Stimulated activated effector memory CD8-positive, alpha-beta T cell treated with anti-CD3 and anti-CD28 coated beads, Interleukin-12 subunit alpha, Interleukin-12 subunit beta, amount 100 ng/mL, for 72 hours (primary cell): ENCODE data around the gene PROK1.
"Not testable (repeated sequence)": the region's sequence is repeated elsewhere in the genome, so short reads cannot be mapped to it uniquely, and the experiment has no call there.

ENCODE experiments used
- ATAC-seq: fragments of 150-1000 bp; cut with Tn5 transposase; 2 replicates; pipeline ENCODE4 v1.10.0; 2021
- DNase-seq, 2 donors: peaks; one replicate each; pipeline ENCODE4 v3.0.0; 2021 to 2022; ENCODE audit warnings: low spot score in 2 of 2
- H3K27ac Mint-ChIP-seq: one replicate; pipeline ENCODE4 v1.8.0; 2022; ENCODE audit warnings: mild to moderate bottlenecking, mixed read lengths
- H3K36me3 Mint-ChIP-seq: one replicate; pipeline ENCODE4 v1.8.0; 2022; ENCODE audit warnings: mild to moderate bottlenecking, mixed read lengths
- H3K4me1 Mint-ChIP-seq: one replicate; pipeline ENCODE4 v1.8.0; 2022; ENCODE audit warnings: mixed read lengths
- H3K4me3 Mint-ChIP-seq: one replicate; pipeline ENCODE4 v1.8.0; 2022; ENCODE audit warnings: mild to moderate bottlenecking, mixed read lengths
- H3K9me3 Mint-ChIP-seq: one replicate; pipeline ENCODE4 v1.8.0; 2022; ENCODE audit warnings: mixed read lengths

The PROK1 gene

GRCh38 chr1:110450929-110451328 lies at the start of gene PROK1:
PROK1 (plus strand) TSS chr1:110451149; CDS start chr1:110451217, 68 bp downstream.
- no peaks in the 10 kb centered on the region for H3K9me3 Mint-ChIP-seq
- no peaks in the 10 kb centered on the region for H3K4me1 Mint-ChIP-seq
- no peaks in the 10 kb centered on the region for H3K36me3 Mint-ChIP-seq
- H3K27ac Mint-ChIP-seq = no peak within 1 kb of the TSS
- DNase-seq (no peak), ATAC-seq (no peak)
- no peak within 1 kb of the TSS for H3K4me3 Mint-ChIP-seq

DNA sequence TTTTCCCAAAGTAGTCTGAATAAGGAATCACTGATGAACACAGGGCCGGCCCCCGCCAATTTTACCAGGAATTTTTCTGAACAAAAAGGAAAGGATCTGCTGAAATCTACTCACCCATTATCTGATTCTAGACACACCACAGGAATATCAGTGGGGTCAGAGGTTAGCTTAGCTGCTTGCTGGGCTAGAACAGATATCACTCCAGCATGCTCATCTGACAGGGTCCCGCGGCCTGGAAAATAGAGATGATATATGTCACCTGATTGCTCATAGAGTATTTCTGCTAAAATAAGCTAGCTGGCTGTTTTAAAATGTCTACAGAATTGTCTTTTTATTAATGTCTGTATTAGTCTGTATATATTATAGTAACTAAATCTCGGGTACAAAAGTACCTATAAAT lies 47.1 kb upstream of the PROK1 start:
- no peaks in the 10 kb centered on the region for H3K9me3 Mint-ChIP-seq
- H3K4me3 Mint-ChIP-seq = no peak overlapping the region
- ATAC-seq = no peak
- peaks cover 76% of the 10 kb centered on the region for H3K36me3 Mint-ChIP-seq
- no peak for DNase-seq
- H3K4me1 Mint-ChIP-seq = peaks cover 16% of the 10 kb centered on the region
- H3K27ac Mint-ChIP-seq = no peak overlapping the region

- no peak overlapping the region for H3K4me3 Mint-ChIP-seq
- ATAC-seq (no peak), DNase-seq (no peak)
Observed at GRCh38 chr1:110404401-110404800, 46.5 kb upstream of the PROK1 start.

GRCh38 chr1:110406407-110406806 lies 44.5 kb upstream of the PROK1 start:
- H3K9me3 Mint-ChIP-seq, ATAC-seq, DNase-seq: not testable (repeated sequence)
- Mint-ChIP-seq H3K4me1 (peaks cover 16% of the 10 kb centered on the region), H3K4me3 (peak overlapping the region; percentile 100), H3K27ac (peak overlapping the region; percentile 99), H3K36me3 (peaks cover 50% of the 10 kb centered on the region)

More at GRCh38 chr1:110404401-110404800, 46.5 kb upstream of the PROK1 start:
- no peak overlapping the region for H3K27ac Mint-ChIP-seq
- peaks cover 70% of the 10 kb centered on the region for H3K36me3 Mint-ChIP-seq
- no peaks in the 10 kb centered on the region for H3K9me3 Mint-ChIP-seq
- peaks cover 16% of the 10 kb centered on the region for H3K4me1 Mint-ChIP-seq

GRCh38 chr1:110407260-110408210 lies 43.4 kb upstream of the PROK1 start, which contains the start of gene LAMTOR5:
LAMTOR5 (minus strand) TSS chr1:110407694; CDS start chr1:110407620, 74 bp downstream.
- DNase-seq (peak; percentile 77 to 94), ATAC-seq (peak; percentile 98)
- Mint-ChIP-seq H3K36me3 (peaks cover 39% of the 10 kb centered on the region), H3K27ac (peak within 1 kb of the TSS; percentile 99), H3K9me3 (no peaks in the 10 kb centered on the region), H3K4me1 (peaks cover 19% of the 10 kb centered on the region), H3K4me3 (peak within 1 kb of the TSS; percentile 100)

DNA sequence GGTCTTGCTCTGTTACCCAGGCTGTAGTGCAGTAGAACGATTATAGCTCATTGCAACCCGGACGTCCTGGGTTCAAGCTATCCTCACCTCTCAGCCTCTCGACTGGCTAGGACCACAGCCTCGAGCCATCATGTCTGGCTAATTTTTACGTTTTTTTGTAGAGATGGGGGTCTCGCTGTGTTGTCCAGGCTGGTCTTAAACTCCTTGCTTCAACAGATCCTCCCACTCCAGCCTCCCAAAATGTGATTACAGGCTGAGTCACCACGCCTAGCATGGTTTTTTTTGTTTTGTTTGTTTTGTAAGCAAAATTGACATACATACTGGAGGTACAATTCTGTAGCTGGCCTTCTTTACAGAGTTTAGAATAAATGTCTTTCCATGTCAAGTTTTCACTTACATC lies 42.5 kb upstream of the PROK1 start:
- Mint-ChIP-seq H3K27ac (peak overlapping the region; percentile 99), H3K4me1 (peaks cover 22% of the 10 kb centered on the region), H3K9me3 (no peaks in the 10 kb centered on the region), H3K36me3 (peaks cover 29% of the 10 kb centered on the region), H3K4me3 (peak overlapping the region; percentile 100)
- ATAC-seq (no peak), DNase-seq (no peak)

DNA sequence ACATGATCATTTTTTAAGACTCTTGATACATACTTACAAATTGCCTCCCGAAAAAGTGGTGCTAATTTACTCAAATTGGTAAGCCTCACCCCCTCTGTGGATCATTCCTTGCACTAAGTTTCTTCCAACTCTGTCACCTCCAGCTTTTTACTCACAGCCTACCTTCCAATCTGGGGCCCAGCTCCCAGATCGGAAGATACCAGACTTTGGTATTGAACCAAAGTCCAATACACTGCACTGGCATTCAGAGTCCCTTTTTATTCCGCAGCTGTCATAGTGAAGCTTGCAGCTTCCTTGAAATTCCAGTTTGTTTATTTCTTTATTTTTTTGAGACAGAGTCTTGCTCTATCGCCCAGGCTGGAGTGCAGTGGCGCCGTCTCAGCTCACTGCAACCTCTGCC lies 41.6 kb upstream of the PROK1 start:
- Mint-ChIP-seq H3K9me3 (no peaks in the 10 kb centered on the region), H3K27ac (no peak overlapping the region), H3K4me1 (peaks cover 22% of the 10 kb centered on the region), H3K4me3 (peak overlapping the region; percentile 100), H3K36me3 (peaks cover 21% of the 10 kb centered on the region)
- ATAC-seq (no peak), DNase-seq (no peak)

GRCh38 chr1:110411173-110411735 lies 39.7 kb upstream of the PROK1 start:
- DNase-seq (no peak), ATAC-seq (no peak)
- Mint-ChIP-seq H3K9me3 (no peaks in the 10 kb centered on the region), H3K36me3 (peaks cover 8% of the 10 kb centered on the region), H3K4me3 (no peak overlapping the region), H3K4me1 (peaks cover 22% of the 10 kb centered on the region), H3K27ac (no peak overlapping the region)

GRCh38 chr1:110412576-110412975 lies 38.4 kb upstream of the PROK1 start:
- ATAC-seq (peak; percentile 76), DNase-seq (peak; percentile 36 to 74)
- Mint-ChIP-seq H3K27ac (peak overlapping the region; percentile 23), H3K4me1 (peaks cover 19% of the 10 kb centered on the region), H3K36me3 (peaks cover 3% of the 10 kb centered on the region), H3K4me3 (no peak overlapping the region), H3K9me3 (no peaks in the 10 kb centered on the region)

DNA sequence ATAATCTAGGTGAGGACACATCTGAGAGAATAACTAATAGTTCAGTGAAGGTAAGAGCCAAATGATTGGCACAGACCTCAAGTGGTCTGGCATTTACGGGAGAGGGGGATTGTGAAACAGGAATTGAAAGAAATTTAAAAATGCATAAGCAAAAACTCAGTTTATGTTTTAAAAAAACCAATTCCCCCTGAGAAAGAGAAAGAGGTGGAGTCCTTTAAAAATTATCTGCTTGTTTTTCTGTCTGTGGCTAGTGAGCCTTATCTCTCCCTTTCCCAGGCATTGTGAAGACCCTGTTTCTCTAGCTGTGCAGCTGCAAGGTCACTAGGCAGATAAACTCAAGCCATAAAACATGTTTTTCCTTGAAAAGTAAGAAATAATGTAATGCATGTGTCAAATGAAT lies 37.9 kb upstream of the PROK1 start:
- not testable (repeated sequence) for H3K9me3 Mint-ChIP-seq, ATAC-seq, DNase-seq, H3K4me3 Mint-ChIP-seq, H3K36me3 Mint-ChIP-seq
- Mint-ChIP-seq H3K27ac (peak overlapping the region; percentile 23), H3K4me1 (peaks cover 14% of the 10 kb centered on the region)

- ATAC-seq = no peak
- no peak for DNase-seq
- H3K36me3 Mint-ChIP-seq = no peaks in the 10 kb centered on the region
- no peak overlapping the region for H3K4me3 Mint-ChIP-seq
- no peaks in the 10 kb centered on the region for H3K9me3 Mint-ChIP-seq
- no peaks in the 10 kb centered on the region for H3K4me1 Mint-ChIP-seq
- H3K27ac Mint-ChIP-seq = no peak overlapping the region
Observed at GRCh38 chr1:110418729-110419128, 32.2 kb upstream of the PROK1 start.

DNA sequence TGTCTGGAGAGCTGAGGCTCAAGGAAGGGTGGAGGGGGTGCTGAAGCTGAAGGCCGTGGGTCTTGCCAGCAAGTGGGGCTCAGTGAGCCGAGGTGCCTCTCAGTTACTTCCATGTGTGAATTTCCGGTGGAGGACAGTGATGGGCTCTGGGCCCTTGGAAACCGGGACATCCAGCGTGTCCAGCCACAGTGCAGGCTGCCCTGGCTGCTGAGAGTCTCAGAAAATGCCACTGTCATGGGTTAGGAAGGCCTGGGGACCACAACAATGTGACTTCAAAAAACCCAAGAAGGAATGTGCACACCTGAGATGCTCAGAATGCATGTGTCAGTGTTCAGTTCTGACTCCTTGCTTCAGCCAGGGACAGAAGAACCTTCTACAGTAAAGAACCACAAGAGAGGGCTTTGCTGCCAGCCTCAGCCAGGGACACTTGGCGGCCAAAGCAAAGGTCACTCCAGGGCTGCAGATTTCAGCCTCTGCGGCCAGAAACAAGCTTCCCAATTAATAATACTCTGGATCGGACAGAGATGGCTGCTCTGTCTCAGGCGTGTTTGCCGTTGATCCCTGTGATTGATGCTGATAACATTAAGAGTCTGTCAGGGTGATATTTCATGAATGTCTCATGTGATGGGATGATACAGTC lies 30.8 kb upstream of the PROK1 start:
- DNase-seq = no peak
- no peak for ATAC-seq
- Mint-ChIP-seq H3K4me3 (no peak overlapping the region), H3K9me3 (no peaks in the 10 kb centered on the region), H3K4me1 (no peaks in the 10 kb centered on the region), H3K27ac (no peak overlapping the region), H3K36me3 (no peaks in the 10 kb centered on the region)

- DNase-seq = no peak
- no peaks in the 10 kb centered on the region for H3K9me3 Mint-ChIP-seq
- H3K4me3 Mint-ChIP-seq = no peak overlapping the region
- no peaks in the 10 kb centered on the region for H3K36me3 Mint-ChIP-seq
- no peak overlapping the region for H3K27ac Mint-ChIP-seq
- ATAC-seq = peak; percentile 86
- no peaks in the 10 kb centered on the region for H3K4me1 Mint-ChIP-seq
Observed at GRCh38 chr1:110420874-110421793, 29.8 kb upstream of the PROK1 start.

- H3K36me3 Mint-ChIP-seq = no peaks in the 10 kb centered on the region
- H3K4me3 Mint-ChIP-seq = no peak overlapping the region
- no peaks in the 10 kb centered on the region for H3K4me1 Mint-ChIP-seq
- ATAC-seq (no peak), DNase-seq (no peak)
- H3K9me3 Mint-ChIP-seq = no peaks in the 10 kb centered on the region
- H3K27ac Mint-ChIP-seq = no peak overlapping the region
Observed at GRCh38 chr1:110424699-110425611, 26.0 kb upstream of the PROK1 start.
